Naive thymus-derived CD4-positive, alpha-beta T cell (primary cell): ENCODE data around the gene SPATA33. TPM values are rescaled to one million over a fixed set of nuclear protein-coding genes. Genes with fewer than 3 reads are reported as not detected.
"Not testable (repeated sequence)": the region's sequence is repeated elsewhere in the genome, so short reads cannot be mapped to it uniquely, and the experiment has no call there.

Source experiments
- ATAC-seq: fragments of 150-1000 bp; cut with Tn5 transposase; 2 replicates; pipeline ENCODE4 v1.10.0; 2021; ENCODE audit warnings: mild to moderate bottlenecking, moderate library complexity
- CTCF ChIA-PET: fragments of 350-600 bp; sonication (Branson Sonifier 250); formaldehyde crosslinking; loops from one replicate; lab custom pipeline; 2021; ENCODE audit warnings: antibody characterized with exemption; lab: Charles Lee
- POLR2A ChIA-PET: fragments of 350-600 bp; sonication (Branson Sonifier 250); formaldehyde crosslinking; loops from one replicate; lab custom pipeline; 2021; ENCODE audit warnings: antibody characterized with exemption, inconsistent platforms; lab: Charles Lee
- DNase-seq, 9 donors: peaks; one replicate each; pipeline versions ENCODE4 v3.0.0 to v3.0.0-alpha.2; 2020 to 2022; ENCODE audit warnings: mixed read lengths in 1 of 9
- H3K27ac ChIP-seq: one replicate; pipeline ENCODE4 v1.7.0; 2013; ENCODE audit warnings: mild to moderate bottlenecking, low read depth, low read length, moderate library complexity
- H3K27me3 ChIP-seq, 2 donors: one replicate each; pipeline ENCODE4 v1.7.0; 2013; ENCODE audit warnings: low read length in 2 of 2, mild to moderate bottlenecking in 2 of 2, moderate library complexity in 2 of 2; ENCODE audit not compliant: control insufficient read depth in 2 of 2, insufficient read depth in 2 of 2
- H3K36me3 ChIP-seq, 3 experiments: 1 replicate in 2 of 3; 2 replicates in 1 of 3; pipeline ENCODE4 v1.7.0; 2013; ENCODE audit warnings: low read length in 3 of 3, mild to moderate bottlenecking in 3 of 3, moderate library complexity in 1 of 3; ENCODE audit not compliant: insufficient read depth in 3 of 3, control insufficient read depth in 2 of 3
- H3K4me1 ChIP-seq, 2 donors: one replicate each; pipeline ENCODE4 v1.7.0; 2013; ENCODE audit warnings: low read length in 2 of 2, mild to moderate bottlenecking in 2 of 2, moderate library complexity in 1 of 2; ENCODE audit not compliant: control insufficient read depth in 2 of 2, insufficient read depth in 2 of 2
- H3K4me3 ChIP-seq: 2 replicates; pipeline ENCODE4 v1.7.0; 2013; ENCODE audit warnings: mild to moderate bottlenecking, low read length
- H3K9me3 ChIP-seq, 3 experiments: 1 replicate in 2 of 3; 2 replicates in 1 of 3; pipeline ENCODE4 v1.7.0; 2013; ENCODE audit warnings: low read length in 3 of 3; ENCODE audit not compliant: control insufficient read depth in 2 of 3
- H3K27ac Mint-ChIP-seq, 9 donors: one replicate each; pipeline ENCODE4 v1.8.0; 2020 to 2022; ENCODE audit warnings: mixed read lengths in 9 of 9, mild to moderate bottlenecking in 8 of 9, moderate library complexity in 5 of 9, inconsistent platforms in 2 of 9
- H3K27me3 Mint-ChIP-seq, 5 donors: one replicate each; pipeline ENCODE4 v1.8.0; 2021 to 2022; ENCODE audit warnings: mixed read lengths in 5 of 5, mild to moderate bottlenecking in 1 of 5
- H3K36me3 Mint-ChIP-seq, 5 donors: one replicate each; pipeline ENCODE4 v1.8.0; 2020 to 2022; ENCODE audit warnings: mixed read lengths in 5 of 5, mild to moderate bottlenecking in 3 of 5, inconsistent platforms in 1 of 5
- H3K4me1 Mint-ChIP-seq, 7 donors: one replicate each; pipeline ENCODE4 v1.8.0; 2020 to 2022; ENCODE audit warnings: mixed read lengths in 7 of 7, mild to moderate bottlenecking in 3 of 7, inconsistent platforms in 1 of 7
- H3K4me3 Mint-ChIP-seq, 10 donors: one replicate each; pipeline ENCODE4 v1.8.0; 2020 to 2022; ENCODE audit warnings: mild to moderate bottlenecking in 10 of 10, mixed read lengths in 10 of 10, moderate library complexity in 6 of 10, inconsistent platforms in 2 of 10
- H3K9me3 Mint-ChIP-seq, 11 donors: one replicate each; pipeline ENCODE4 v1.8.0; 2020 to 2022; ENCODE audit warnings: mixed read lengths in 11 of 11, mild to moderate bottlenecking in 4 of 11, inconsistent platforms in 1 of 11, moderate library complexity in 1 of 11
- intact Hi-C, 2 donors: fragments of 100-400 bp; cut with micrococcal nuclease; formaldehyde crosslinking; loops; one replicate each; pipeline ENCODE4 v1.15.1; 2023
- polyA plus RNA-seq, 2 donors: library from polyadenylated mRNA; unstranded; fragments of 300-500 nt; fragmentation: Illumina TruSeq; gene quantifications; one replicate each; pipeline ENCODE4 v1.2.3, GENCODE V29; 2021
- total RNA-seq, 6 experiments: library from RNA in 5 of 6; stranded (reverse) in 5 of 6; gene quantifications; 1 replicate in 5 of 6; 2 replicates in 1 of 6; pipeline ENCODE4 v1.2.3 and lab custom pipeline; 2021 to 2026

SPATA33 gene
- total and polyA plus RNA-seq, 7 experiments from 2014 or later: 2.4 to 17.0 (median 6.6) TPM

DNA sequence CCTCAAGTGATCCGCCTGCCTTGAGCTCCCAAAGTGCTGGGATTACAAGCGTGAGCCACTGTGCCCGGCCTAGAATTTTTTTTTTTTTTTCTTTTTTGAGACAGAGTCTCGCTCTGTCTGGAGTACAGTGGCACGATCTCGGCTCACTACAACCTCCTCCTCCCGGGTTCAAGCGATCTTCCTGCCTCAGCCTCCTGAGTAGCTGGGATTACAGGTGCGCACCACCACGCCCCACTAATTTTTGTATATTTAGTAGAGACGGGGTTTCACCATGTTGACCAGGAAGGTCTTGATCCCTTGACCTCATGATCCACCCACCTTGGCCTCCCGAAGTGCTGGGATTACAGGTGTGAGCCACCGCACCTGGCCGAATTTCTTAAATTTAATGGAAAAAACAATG is 41.1 kb downstream of the SPATA33 start:
- ChIA-PET CTCF (interaction anchor here (1.5 to 4.1 kb wide), 3 partner anchors 34 to 163 kb away, joined by 6 to 71 read pairs (median 52); no protein-coding TSS in a partner anchor), POLR2A (interaction anchor here (0.8 to 3.5 kb wide), 5 partner anchors 9 to 174 kb away, joined by 4 to 23 read pairs (median 10); partner anchors contain the start of genes CDK10 and TCF25)
- peak overlapping the region in 6 of 9 donors; percentile 9 to 89 (median 48) for H3K27ac Mint-ChIP-seq
- ATAC-seq, H3K4me3 Mint-ChIP-seq, H3K27me3 ChIP-seq, H3K36me3 Mint-ChIP-seq, H3K9me3 Mint-ChIP-seq, H3K9me3 ChIP-seq, DNase-seq, H3K27ac ChIP-seq, intact Hi-C loops, H3K27me3 Mint-ChIP-seq, H3K4me3 ChIP-seq: not testable (repeated sequence)
- Histone ChIP-seq H3K36me3 (peaks cover 0 to 29% (median 0%) of the 10 kb centered on the region in 3 experiments), H3K4me1 (peaks cover 27 to 28% of the 10 kb centered on the region in 2 donors)
- peaks cover 0 to 34% (median 17%) of the 10 kb centered on the region in 7 donors for H3K4me1 Mint-ChIP-seq

DNA sequence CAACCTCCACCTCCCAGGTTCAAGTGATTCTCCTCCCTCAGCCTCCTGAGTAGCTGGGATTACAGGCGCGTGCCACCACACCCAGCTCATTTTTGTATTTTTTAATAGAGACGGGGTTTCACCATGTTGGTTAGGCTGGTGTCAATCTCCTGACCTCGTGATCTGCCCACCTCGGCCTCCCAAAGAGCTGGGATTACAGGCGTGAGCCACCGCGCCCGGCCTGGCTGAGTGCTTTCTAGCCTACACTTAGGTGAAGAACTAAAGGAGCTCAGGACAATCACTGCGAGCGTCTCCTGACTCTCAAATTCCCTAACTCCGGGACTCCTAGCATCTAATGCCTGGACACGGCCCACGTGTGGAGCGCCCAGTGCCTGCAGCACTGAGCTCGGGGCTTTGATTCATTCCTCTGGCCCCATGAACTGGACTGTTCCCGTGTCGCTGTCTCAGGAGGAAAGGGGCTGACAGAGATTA is 42.0 kb downstream of the SPATA33 start:
- not testable (repeated sequence) for H3K9me3 ChIP-seq, H3K27me3 ChIP-seq, ATAC-seq, H3K27me3 Mint-ChIP-seq, DNase-seq, H3K36me3 Mint-ChIP-seq, H3K4me3 ChIP-seq, H3K9me3 Mint-ChIP-seq
- peaks cover 27 to 28% of the 10 kb centered on the region in 2 donors for H3K4me1 ChIP-seq
- peaks cover 0 to 24% (median 0%) of the 10 kb centered on the region in 3 experiments for H3K36me3 ChIP-seq
- peaks cover 0 to 34% (median 17%) of the 10 kb centered on the region in 7 donors for H3K4me1 Mint-ChIP-seq
- H3K27ac Mint-ChIP-seq: peak overlapping the region in 7 of 9 donors; percentile 76 to 89 (median 84)
- H3K4me3 Mint-ChIP-seq: peak overlapping the region in 8 of 10 donors; percentile 52 to 84 (median 74)
- intact Hi-C loops: loop anchor here (1.0 to 10.0 kb wide), 15 partner anchors 13 to 897 kb away; partner anchors contain the start of genes CDK10 (in 2 of the 2), ANKRD11 (in 1 of the 2), CDT1 (in 1 of the 2) and CHMP1A (in 1 of the 2)
- peak overlapping the region; percentile 73 for H3K27ac ChIP-seq
- ChIA-PET CTCF (interaction anchor here (0.6 to 4.1 kb wide), 25 partner anchors 9 to 321 kb away, joined by 3 to 71 read pairs (median 4); partner anchors contain the start of genes CDK10 and TCF25), POLR2A (interaction anchor here (0.6 to 3.5 kb wide), 14 partner anchors 13 to 222 kb away, joined by 3 to 23 read pairs (median 5); partner anchors contain the start of genes CDK10, CHMP1A, SPATA33 and TCF25)

DNA sequence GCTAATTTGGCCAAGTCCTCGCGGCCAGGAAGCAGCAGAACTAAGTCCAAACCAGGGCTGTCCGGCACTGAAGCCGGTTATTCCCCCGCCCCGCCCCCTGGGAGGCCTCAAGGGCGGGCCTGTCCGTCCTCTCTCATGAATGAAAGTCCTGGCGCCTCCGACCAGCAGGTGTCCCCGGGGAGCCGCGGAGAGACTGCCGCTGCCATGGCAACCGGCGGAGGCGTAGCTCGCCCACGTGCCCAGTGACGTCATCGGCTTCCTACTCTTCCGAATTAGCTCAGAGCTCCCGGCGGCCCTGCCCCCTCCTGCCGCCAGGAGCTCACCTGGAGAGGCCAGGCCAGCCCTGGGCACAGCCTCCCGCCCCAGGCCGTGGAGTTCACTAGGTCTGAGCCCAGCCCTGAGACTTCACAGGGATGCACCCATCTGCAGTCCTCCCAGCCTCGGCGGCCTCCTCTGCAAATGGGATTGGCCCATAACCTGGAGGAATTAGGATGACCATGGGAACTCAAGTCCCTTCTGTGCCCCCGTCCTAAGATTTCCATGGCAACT is 42.5 kb downstream of the SPATA33 start:
- Mint-ChIP-seq H3K36me3 (peaks cover 0 to 4% (median 0%) of the 10 kb centered on the region in 5 donors), H3K4me3 (peak overlapping the region; percentile 52 to 84 (median 74)), H3K27ac (peak overlapping the region in 8 of 9 donors; percentile 46 to 89 (median 80)), H3K27me3 (no peaks in the 10 kb centered on the region), H3K9me3 (no peaks in the 10 kb centered on the region), H3K4me1 (peaks cover 0 to 34% (median 17%) of the 10 kb centered on the region in 7 donors)
- intact Hi-C loops: loop anchor here (1.0 to 10.0 kb wide), 15 partner anchors 14 to 898 kb away; partner anchors contain the start of genes CDK10 (in 2 of the 2), ANKRD11 (in 1 of the 2), CDT1 (in 1 of the 2) and CHMP1A (in 1 of the 2)
- Histone ChIP-seq H3K27me3 (no peaks in the 10 kb centered on the region), H3K36me3 (peaks cover 0 to 20% (median 0%) of the 10 kb centered on the region in 3 experiments), H3K9me3 (no peaks in the 10 kb centered on the region), H3K27ac (peak overlapping the region; percentile 73), H3K4me1 (peaks cover 27 to 28% of the 10 kb centered on the region in 2 donors), H3K4me3 (peak overlapping the region; percentile 41)
- ChIA-PET CTCF (interaction anchor here (0.6 to 4.1 kb wide), 27 partner anchors 9 to 375 kb away, joined by 3 to 71 read pairs (median 4); partner anchors contain the start of genes CDK10 and TCF25), POLR2A (interaction anchor here (0.6 to 3.5 kb wide), 16 partner anchors 14 to 222 kb away, joined by 3 to 23 read pairs (median 4); partner anchors contain the start of genes CDK10, CHMP1A, SPATA33 and TCF25)
- ATAC-seq: peak; percentile 52
- peak; percentile 88 to 99 (median 92) for DNase-seq

DNA sequence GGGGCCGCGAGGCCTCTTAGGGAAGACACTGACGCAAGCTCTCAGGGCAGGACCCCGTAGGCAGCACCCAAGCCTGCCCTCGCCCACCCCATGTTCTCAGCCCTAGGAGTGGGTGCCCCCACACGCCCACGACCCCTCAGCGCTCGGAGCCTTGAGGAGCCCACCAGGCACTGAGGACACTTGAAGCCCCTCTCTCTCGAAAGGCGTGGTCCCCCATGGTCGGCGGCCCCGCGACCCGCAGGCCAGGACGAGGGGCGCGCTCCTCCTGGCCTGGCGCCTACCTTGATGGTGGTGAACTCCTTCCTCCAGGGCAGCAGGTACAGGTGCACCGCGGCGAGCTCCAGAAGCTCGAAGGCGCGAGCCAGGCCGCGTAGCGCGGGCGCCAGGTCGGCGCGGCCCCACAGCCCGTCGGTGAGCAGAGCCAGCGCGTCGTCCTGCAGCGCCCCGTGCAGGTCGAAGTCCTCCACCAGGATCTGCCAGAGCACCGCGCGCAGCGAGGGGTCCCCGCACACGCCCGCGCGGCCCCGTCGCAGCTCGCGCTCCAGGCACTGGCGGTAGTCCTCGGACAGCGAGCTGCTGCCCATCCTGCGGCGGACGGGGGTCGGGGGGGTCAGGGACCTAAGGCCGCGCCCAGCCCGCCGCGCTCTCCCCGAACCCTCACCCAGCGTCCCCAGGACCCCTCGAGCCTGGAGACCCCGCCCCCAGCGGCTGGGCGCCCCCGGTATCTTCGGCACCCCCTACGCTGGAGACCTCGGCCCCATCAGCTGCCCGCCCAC is 43.2 kb downstream of the SPATA33 start:
- no peaks in the 10 kb centered on the region for H3K27me3 ChIP-seq
- Mint-ChIP-seq H3K27me3 (no peaks in the 10 kb centered on the region), H3K9me3 (no peaks in the 10 kb centered on the region), H3K4me1 (peaks cover under 1 to 30% (median 16%) of the 10 kb centered on the region in 7 donors), H3K27ac (peak overlapping the region in 8 of 9 donors; percentile 46 to 89 (median 85)), H3K4me3 (peak overlapping the region; percentile 66 to 86 (median 76)), H3K36me3 (peaks cover 0 to 4% (median 0%) of the 10 kb centered on the region in 5 donors)
- H3K4me3 ChIP-seq: peak overlapping the region; percentile 41
- ATAC-seq: peak; percentile 17
- peak overlapping the region; percentile 73 for H3K27ac ChIP-seq
- peaks cover 0 to 14% (median 0%) of the 10 kb centered on the region in 3 experiments for H3K36me3 ChIP-seq
- peak; percentile 46 to 60 (median 58) for DNase-seq
- ChIA-PET POLR2A (interaction anchor here (0.6 to 3.5 kb wide), 14 partner anchors 15 to 221 kb away, joined by 3 to 23 read pairs (median 5); partner anchors contain the start of genes CDK10, CHMP1A, SPATA33 and TCF25), CTCF (interaction anchor here (0.6 to 4.1 kb wide), 23 partner anchors 8 to 375 kb away, joined by 3 to 71 read pairs (median 4); partner anchors contain the start of genes CDK10 and TCF25)
- intact Hi-C loops: loop anchor here (1.0 to 10.0 kb wide), 17 partner anchors 15 to 899 kb away; partner anchors contain the start of genes CDK10 (in 2 of the 2), ANKRD11 (in 1 of the 2), CDT1 (in 1 of the 2) and CHMP1A (in 1 of the 2)
- H3K9me3 ChIP-seq: no peaks in the 10 kb centered on the region
- peaks cover 28% of the 10 kb centered on the region in 2 donors for H3K4me1 ChIP-seq

DNA sequence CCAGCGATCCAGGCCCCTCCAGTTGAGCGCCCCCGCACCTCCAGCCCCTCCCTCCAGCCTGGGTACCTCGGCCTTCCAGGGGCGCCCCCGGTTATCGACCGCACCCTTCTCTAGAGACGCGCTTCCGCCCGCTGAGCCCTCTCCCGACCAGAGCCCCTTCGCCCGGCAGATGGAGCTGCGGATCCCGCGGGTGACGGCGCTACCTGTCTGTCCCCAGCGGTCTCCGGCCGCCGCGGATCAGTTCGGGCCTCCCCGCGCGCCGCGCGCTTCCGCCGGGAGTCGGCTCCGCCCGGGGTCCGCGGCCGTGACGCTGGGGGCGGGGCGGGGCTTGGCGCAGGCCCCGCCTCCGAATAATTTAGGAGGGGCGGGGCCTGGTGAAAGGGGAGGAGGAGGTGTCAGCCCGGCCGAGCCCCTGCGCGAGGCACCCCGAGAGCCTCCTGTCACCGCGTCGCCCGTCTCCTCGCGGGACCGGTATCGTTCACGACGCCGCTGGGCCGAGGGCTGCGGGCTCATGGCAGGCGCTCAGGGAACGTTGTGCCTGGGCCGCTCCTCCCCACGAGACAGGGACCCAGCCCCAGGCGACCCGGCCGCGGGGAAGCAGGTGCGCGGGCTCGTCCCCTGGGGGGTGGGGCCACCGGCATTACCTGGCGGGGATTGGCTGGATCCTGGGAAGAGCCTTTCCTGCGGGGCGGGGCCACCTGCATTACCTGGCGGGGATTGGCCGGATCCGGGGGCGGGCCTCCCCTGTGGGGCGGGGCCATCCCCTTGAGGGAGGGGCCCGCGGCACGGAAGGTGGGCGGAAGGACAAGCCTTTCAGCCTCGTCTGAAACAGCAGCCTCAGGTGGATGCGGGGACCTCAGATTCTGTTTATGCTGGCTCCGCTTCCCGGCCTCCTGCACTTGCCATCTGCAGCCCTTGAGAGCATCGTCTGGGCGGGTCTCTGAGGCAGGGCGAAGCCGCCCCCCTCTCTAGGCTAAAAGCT is 44.1 kb downstream of the SPATA33 start, which contains the start of gene SPATA2L:
TSS of gene SPATA2L (minus strand) at position 281 of the 982 bp plus-strand sequence. CDS start 473 bp downstream, outside the sequence.
- peak; percentile 90 for ATAC-seq
- H3K4me3 ChIP-seq: peak within 1 kb of the TSS; percentile 41
- ChIA-PET POLR2A (interaction anchor here (0.6 to 3.5 kb wide), 9 partner anchors 10 to 171 kb away, joined by 3 to 23 read pairs (median 13); partner anchors contain the start of genes CDK10, CHMP1A, SPATA33 and TCF25), CTCF (interaction anchor here (0.6 to 4.1 kb wide), 9 partner anchors 16 to 172 kb away, joined by 4 to 71 read pairs (median 5); partner anchors contain the start of gene TCF25)
- intact Hi-C loops: loop anchor here (1.0 to 10.0 kb wide), 9 partner anchors 10 to 899 kb away; partner anchors contain the start of genes ANKRD11 (in 1 of the 2), CDT1 (in 1 of the 2), FANCA (in 1 of the 2) and RPL13 (in 1 of the 2)
- DNase-seq: peak; percentile 96 to 100 (median 99)
- H3K27ac ChIP-seq: peak within 1 kb of the TSS; percentile 73
- Mint-ChIP-seq H3K27ac (peak within 1 kb of the TSS; percentile 64 to 90 (median 87)), H3K27me3 (no peaks in the 10 kb centered on the region), H3K36me3 (peaks cover 0 to 4% (median 0%) of the 10 kb centered on the region in 5 donors), H3K4me3 (peak within 1 kb of the TSS; percentile 66 to 86 (median 76)), H3K9me3 (no peaks in the 10 kb centered on the region), H3K4me1 (peaks cover 5 to 34% (median 21%) of the 10 kb centered on the region in 7 donors)
- peaks cover 19 to 26% of the 10 kb centered on the region in 2 donors for H3K4me1 ChIP-seq
- H3K27me3 ChIP-seq: no peaks in the 10 kb centered on the region
- H3K36me3 ChIP-seq: peaks cover 0 to 10% (median 0%) of the 10 kb centered on the region in 3 experiments
- no peaks in the 10 kb centered on the region for H3K9me3 ChIP-seq
